Measurements from ENCODE around the gene ECT2L.
"Not testable (repeated sequence)": the region's sequence is repeated elsewhere in the genome, so short reads cannot be mapped to it uniquely, and the experiment has no call there.

The ECT2L gene

DNA sequence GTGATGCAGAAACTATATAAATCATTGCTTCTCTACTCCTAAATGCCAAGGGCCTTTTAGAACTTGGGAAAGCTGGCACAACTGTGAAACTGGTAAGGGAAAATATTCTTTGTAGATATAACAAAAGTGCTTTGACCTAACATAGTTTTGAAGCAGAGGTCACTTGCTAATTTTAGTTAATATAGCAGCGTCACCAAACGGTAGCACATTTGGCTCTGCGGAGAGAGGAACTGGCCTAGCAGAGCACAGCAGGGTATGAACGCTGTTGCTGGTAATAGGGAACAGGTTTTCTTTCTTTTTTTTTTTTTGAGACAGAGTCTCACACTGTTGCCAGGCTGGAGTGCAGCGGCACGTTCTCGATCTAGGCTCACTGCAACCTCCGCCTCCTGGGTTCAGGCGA is 67.4 kb downstream of the ECT2L start:
- no peak for DNase-seq

- no peak for DNase-seq
Observed at GRCh38 chr6:138864343-138864890, 68.5 kb downstream of the ECT2L start.

DNA sequence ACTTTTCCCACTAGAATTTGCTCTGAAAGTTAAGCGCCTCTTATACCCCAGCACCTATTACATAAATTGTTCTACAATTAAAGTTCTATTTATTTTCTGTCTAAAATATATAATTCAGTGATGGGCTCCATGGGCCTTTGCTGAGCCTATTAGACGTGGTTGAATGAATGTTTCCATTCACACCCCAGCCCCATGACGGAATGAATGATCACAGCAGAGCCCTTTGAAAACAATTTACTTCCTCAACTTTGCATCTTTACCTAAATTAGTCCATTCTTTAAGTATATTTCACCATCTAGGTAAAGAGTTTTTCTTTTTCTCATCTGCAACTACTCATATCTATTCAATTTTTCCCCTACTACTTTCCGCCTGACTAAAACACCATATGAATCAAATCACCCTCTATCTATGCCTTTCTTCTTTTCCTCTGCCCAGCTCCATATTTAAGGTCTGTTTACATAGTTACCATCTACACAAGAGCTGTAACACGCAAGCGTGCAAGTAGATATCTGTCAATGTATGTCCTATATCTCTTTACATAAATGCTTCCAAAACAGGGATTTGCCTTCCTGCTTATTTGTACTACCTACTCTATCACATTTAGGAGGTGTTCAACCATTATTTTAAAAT is 69.7 kb downstream of the ECT2L start:
- no peak for DNase-seq

- no peak for DNase-seq
Observed at GRCh38 chr6:138868181-138868580, 72.3 kb downstream of the ECT2L start.

DNA sequence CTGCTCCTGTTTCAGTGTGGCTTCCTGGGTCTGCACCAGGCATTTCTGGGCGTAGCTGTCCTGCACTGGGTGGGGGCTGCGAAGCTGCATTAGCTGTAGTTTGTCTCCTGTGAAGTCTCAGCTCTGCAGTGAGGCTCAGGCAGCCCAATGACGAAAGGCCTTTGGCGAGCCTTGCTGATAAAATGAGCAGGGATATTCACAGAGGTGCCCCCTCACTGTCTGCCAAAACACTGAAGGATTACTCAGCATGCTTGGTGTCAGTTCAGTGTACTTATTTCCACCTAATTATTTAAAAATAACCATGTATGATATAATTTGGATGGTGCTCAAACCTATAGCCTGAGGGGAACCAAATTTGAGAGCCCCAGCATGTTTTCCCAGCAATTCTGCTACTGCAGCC is 73.5 kb downstream of the ECT2L start:
- no peak for DNase-seq

DNA sequence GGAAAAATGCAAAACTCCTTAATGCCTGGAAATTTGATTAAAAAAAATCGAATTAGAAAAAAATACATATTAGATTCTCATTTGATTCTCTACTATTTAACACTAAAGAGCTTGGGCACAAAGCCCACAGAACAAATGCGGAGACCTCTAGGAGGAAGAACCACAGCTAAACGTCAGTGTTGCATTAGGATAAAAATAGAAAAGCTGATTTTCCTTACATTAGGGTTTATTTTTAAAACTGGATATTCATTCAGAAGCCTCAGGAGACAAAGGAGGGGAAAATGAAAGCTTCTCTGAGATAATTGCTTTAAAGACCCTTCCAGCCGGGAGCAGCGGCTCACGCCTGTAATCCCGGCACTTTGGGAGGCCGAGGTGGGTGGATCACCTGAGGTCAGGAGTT is 77.3 kb downstream of the ECT2L start:
- DNase-seq: no peak

- DNase-seq: no peak
Observed at GRCh38 chr6:138882369-138883017, 86.6 kb downstream of the ECT2L start.

DNA sequence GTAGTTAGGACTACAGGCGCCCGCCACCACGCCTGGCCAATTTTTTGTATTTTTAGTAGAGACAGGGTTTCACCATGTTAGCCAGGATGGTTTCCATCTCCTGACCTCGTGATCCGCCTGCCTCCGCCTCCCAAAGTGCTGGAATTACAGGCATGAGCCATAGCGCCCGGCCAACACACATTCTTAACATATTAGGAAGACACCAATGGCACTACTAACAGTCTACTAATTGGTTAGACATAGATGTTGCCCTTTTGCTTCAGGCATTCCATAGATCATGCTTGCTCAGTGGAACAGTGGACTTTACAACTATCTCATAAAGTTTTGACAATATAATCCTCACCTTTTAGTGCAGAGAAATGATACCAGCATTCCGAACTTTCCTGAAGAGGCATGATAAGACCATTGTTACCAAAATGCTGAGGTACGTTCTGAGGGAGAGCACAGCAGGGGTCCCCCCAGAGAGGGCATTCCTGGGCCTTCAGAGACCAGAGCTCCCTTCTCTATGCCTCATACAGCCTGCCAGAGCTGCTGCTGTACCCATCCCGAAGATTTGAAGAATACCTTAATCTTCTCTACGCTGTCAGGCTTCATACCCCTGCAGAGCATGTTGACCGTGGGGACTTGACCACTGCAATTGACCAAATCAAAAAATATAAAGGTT is 89.4 kb downstream of the ECT2L start:
- DNase-seq: no peak

DNA sequence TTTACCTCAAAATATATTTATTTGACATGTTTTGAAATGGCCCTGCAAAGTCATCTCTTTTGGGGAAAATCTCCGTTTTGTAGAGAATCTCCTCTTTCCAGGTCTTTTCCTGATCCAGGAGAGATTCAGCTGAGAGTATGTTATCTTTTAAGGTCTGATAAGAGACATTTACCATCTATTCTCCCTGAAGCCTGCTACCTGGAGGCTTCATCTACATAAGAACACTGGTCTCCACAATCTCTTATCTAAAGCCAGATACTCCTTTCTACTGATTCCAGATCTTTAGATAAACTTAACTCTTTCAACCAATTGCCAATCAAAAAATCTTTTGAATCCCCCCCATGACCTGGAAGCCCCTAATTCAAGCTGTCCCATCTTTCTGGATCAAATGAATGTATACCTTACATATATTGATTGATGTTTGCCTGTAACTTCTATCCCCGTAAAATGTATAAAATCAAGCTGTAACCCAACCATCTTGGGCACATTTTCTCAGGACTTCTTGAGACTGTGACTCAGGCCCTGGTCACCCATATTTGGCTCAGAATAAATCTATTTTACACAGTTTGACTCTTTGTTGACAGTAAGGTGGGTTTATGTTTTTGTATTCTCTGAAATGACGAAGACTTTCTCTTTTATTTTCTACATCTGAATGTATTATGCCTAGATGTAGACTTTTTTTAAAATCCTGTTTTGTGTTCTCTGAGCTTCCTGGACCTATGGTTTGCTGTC is 95.5 kb downstream of the ECT2L start:
- no peak for DNase-seq

DNA sequence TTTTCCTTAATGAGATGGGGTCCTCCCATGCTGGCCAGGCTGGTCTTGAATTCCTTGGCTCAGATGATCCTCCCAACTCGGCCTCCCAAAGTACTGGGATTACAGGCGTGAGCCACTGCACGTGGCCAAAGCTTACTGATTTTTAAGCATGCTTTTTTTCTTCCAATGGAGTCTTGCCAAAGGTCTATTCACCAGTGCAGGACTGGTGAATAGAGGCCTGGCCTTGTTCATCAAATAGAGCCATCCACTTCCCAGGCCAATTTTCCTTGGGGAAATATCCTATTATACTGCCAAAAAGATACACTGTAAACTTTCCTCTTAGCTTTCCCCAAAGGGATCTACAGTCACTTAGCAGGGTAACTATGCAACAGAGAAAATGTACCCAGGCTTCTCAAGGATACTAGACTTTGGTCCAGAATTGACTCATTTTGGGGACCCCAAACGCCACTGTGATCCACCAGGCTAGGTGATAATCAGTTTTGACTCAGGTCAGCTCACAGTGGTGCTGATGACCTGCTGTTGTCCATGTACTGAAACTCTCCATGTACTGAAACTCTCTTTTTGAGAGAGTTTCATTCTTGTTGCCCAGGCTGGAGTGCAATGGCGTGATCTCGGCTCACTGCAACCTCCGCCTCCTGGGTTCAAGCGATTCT is 100.3 kb downstream of the ECT2L start:
- DNase-seq: no peak

- no peak for DNase-seq
Observed at GRCh38 chr6:138897031-138897430, 101.1 kb downstream of the ECT2L start.

GRCh38 chr6:138907167-138907566 is 111.3 kb downstream of the ECT2L start:
- DNase-seq: no peak

DNA sequence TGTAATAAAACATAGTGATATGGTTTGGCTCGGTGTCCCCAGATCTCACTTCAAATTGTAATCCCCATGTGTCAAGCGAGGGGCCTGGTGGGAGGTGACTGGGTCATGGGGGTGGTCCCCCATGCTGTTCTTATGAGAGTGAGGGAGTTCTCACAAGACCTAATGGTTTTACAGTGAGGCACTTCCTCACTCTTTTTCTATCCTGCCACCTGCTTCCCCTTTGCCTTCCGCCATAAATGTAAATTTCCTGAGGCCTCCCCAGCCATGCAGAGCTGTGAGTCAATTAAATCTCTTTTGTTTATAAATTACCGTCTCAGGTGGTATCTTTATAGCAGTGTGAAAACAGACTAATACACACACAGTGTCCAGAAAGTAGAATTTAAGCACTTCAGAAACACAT is 113.6 kb downstream of the ECT2L start:
- no peak for DNase-seq

GRCh38 chr6:138909975-138910374 is 114.1 kb downstream of the ECT2L start:
- no peak for DNase-seq

DNA sequence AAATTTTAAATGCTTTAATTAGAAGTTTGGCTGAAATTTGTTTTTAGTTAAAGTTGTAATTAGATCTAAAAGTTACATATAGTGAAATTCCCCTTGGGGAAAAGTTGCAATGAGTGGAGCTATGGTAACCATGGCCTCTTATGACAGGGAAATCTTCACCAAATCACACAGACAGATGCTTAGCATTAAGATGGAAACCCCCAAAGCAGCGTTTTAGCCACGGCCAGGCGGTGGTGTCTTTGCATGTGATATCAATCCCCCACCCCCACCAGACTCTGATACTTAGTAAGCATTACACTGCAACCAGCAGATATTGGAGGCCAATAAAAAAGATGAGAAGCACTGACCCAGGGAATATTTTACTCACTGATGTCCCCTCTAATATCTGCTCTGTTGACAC is 116.4 kb downstream of the ECT2L start:
- no peak for DNase-seq

DNA sequence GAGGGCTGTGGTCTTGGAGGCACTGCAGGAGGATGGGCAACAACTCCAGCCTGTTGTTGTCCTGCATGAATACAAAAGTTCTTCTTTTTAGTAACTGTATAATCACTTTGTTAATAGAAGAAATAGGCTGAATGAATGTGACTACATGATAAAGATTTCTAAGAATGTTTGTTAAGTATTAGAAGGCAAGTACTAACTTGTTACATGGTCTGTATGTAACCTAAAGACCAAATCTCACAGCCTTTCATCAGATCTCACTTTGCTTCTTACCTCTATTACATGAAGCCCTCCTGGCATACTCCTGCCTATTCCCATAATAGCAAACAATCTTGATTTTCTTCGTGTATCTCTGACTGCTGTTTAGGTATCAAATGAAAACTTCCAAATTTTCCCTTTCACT is 118.8 kb downstream of the ECT2L start:
- DNase-seq: no peak

DNA sequence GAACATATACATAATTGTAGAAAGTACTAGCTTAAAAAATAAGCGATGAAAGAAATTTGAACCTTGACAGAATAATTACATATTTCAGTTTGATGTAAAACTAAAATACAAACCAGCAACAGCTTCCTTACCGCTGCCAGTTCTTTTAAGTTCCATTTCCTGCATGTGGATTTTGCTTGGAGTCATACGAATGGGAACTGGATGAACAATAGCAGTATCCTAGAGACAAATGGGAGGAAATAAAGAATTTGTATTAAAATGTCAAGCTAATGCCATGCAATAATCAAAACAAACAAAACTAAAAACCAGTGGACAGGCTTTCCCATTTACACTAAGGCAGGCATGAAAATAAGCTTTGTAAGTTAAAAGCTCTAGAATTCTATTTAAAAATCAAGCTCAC is 125.0 kb downstream of the ECT2L start:
- no peak for DNase-seq

DNA sequence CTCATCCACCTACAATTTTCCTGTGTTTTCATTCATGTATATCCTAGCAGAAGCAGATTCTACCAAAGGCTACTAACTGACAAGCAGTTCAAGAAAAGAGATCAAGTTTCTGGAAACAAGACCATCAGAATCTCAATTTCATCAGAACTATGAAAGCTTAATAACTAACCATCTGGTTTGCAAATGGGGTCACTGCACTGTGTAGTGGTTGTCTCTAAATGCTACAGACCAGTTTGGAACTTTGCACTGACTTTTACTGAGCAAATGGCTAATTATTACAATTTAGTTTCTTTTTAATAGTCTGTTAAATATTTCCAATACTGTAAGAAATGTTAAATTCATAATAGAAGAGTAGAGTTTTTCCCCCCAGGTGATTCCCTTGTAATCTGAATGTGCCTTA is 127.7 kb downstream of the ECT2L start:
- DNase-seq: no peak

GRCh38 chr6:138925806-138926205 is 129.9 kb downstream of the ECT2L start:
- DNase-seq: no peak

DNA sequence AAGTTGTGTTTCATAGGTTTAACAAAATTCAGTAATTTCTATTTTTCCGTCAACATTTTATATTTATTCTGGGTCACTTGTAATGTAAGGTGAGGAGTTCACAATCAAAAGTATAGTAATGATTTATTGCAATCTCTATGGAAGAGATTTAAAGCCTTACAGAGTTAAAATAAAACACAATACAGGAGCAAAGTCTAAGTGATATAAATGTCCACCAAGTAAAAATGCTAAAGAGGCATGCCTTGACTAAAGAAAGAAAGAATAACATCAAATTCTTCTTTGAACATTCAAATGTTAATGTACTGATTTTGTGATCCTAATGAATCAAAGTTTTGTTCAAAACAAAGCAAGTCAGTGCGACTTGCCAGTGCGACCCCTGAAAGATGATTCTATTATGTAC is 130.7 kb downstream of the ECT2L start:
- DNase-seq: no peak

GRCh38 chr6:138931660-138932059 is 135.8 kb downstream of the ECT2L start:
- DNase-seq: no peak

DNA sequence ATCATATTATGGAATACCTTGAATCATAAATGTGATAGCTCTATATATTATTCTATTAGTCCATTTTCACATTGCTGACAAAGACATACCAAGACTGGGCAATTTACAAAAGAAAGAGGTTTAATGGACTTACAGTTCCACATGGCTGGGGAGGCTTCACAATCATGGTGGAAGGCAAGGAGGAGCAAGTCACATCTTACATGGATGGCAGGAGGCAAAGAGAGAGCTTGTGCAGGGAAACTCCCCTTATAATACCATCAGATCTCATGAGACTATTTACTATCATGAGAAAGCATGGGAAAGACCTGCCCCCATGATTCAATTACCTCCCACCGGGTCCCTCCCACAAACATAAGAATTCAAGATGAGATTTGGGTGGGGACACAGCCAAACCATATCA is 141.0 kb downstream of the ECT2L start:
- DNase-seq: not testable (repeated sequence)

DNA sequence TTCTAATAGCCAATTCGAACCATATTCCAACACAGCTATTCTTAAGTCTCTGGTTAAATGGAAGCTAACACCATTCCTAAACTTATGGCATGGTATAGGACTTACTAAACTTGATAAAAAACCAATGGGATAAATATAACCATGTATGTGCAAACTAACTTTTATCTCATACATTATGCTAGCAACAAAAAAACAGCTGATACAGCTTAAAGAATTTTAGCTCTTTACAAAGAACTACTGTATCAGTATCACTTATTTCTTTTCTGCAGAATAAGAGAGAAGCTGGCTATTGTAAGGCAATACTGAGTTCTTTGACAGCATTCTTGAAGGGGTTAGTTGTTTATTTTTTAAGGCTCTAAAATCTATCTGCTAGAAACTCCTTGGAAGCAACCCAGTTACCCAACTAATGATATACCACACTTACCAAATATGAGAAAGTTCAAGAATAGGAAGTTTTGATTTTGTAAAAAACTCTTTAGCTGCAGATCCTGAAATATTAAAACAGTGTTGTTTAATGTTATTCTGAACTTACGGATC is 147.3 kb downstream of the ECT2L start:
- DNase-seq: no peak

Measured in fibroblast of skin of right quadriceps (primary cell).